Endothelial cell of umbilical vein (primary cell): ENCODE measurements around the gene BRSK2.

Source experiments
- EZH2 ChIP-seq: IDR thresholded peaks from 2 replicates; pipeline ENCODE4 v1.6.1; 2012; ENCODE audit warnings: borderline replicate concordance, low read depth, mild to moderate bottlenecking, moderate library complexity, low read length, inconsistent platforms; ENCODE audit not compliant: severe bottlenecking
- FOS ChIP-seq: IDR thresholded peaks from 2 replicates; pipeline ENCODE4 v1.6.1; 2011; ENCODE audit warnings: mild to moderate bottlenecking, low read length, moderate library complexity, borderline replicate concordance; ENCODE audit not compliant: insufficient read depth
- GATA2 ChIP-seq: IDR thresholded peaks from 2 replicates; pipeline ENCODE4 v1.7.0; 2011; ENCODE audit warnings: low read depth, mild to moderate bottlenecking, moderate library complexity, mixed read lengths, low read length; ENCODE audit not compliant: insufficient read length, insufficient read depth
- JUN ChIP-seq: IDR thresholded peaks from 2 replicates; pipeline ENCODE4 v1.6.1; 2011; ENCODE audit warnings: borderline replicate concordance, low read depth; ENCODE audit not compliant: insufficient read length, insufficient read depth
- MAX ChIP-seq: IDR thresholded peaks from 2 replicates; pipeline ENCODE4 v1.6.1; 2011; ENCODE audit not compliant: insufficient read depth, insufficient read length
- MYC ChIP-seq: IDR thresholded peaks from one replicate; pipeline ENCODE4 v1.6.1; 2011; ENCODE audit warnings: mild to moderate bottlenecking, low read depth, low read length
- POLR2A ChIP-seq: IDR thresholded peaks from 2 replicates; pipeline ENCODE4 v1.6.1; 2012; ENCODE audit warnings: low read depth, mild to moderate bottlenecking, control low read depth, low read length
- POLR2AphosphoS5 ChIP-seq: IDR thresholded peaks from 2 replicates; pipeline ENCODE4 v1.6.1; 2012; ENCODE audit warnings: low read depth, mild to moderate bottlenecking, control low read depth, low read length, moderate library complexity; ENCODE audit not compliant: insufficient read depth
- TF ChIP-seq, protein P1 (sequence below), 2 donors: IDR thresholded peaks; 1 replicate in 1 of 2; 2 replicates in 1 of 2; pipeline ENCODE4 v1.5.1; 2011; ENCODE audit warnings: low read length in 2 of 2, mild to moderate bottlenecking in 2 of 2, moderate library complexity in 2 of 2, control low read depth in 1 of 2, inconsistent platforms in 1 of 2, low read depth in 1 of 2; ENCODE audit not compliant: insufficient read depth in 1 of 2; ENCODE audit errors: extremely low read depth in 1 of 2

DNA sequence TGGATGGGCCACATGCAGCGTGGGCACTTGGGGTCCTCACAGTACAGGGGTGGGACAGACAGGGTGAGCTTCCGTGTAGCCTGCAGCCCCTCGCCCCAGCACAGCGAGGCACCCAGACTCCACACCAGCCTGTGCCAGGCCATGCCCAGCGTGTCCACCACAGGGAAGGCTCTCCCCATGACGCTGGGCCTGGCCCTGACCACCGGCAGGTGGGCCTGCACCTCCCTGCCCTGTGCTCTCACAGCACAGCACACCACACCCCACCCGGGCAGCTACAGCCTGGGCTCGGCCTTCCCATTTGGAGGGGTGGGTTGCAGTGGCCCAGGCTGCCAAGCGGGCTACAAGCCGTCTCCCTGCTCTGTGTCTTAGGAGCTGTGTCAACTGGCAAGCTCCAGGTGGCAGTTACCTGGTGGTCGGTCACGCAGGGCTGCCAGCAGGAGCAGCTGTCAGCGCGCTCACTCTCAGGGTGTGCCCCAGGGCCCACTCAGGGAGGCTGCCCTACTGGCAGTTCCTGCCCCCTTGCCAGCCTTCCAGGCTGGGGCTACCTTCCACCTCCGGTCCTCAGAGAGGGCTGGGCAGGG lies 92.2 kb downstream of the BRSK2 start:
- TF ChIP-seq EZH2 = no peak
- TF ChIP-seq, protein P1, sequence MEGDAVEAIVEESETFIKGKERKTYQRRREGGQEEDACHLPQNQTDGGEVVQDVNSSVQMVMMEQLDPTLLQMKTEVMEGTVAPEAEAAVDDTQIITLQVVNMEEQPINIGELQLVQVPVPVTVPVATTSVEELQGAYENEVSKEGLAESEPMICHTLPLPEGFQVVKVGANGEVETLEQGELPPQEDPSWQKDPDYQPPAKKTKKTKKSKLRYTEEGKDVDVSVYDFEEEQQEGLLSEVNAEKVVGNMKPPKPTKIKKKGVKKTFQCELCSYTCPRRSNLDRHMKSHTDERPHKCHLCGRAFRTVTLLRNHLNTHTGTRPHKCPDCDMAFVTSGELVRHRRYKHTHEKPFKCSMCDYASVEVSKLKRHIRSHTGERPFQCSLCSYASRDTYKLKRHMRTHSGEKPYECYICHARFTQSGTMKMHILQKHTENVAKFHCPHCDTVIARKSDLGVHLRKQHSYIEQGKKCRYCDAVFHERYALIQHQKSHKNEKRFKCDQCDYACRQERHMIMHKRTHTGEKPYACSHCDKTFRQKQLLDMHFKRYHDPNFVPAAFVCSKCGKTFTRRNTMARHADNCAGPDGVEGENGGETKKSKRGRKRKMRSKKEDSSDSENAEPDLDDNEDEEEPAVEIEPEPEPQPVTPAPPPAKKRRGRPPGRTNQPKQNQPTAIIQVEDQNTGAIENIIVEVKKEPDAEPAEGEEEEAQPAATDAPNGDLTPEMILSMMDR (IDR thresholded peaks at IDR 0.05; ENCODE audit: extremely low read depth in 1 of 2, insufficient read depth in 1 of 2, low read depth in 1 of 2, low read length in 2 of 2) = no peak
- no peak for TF ChIP-seq POLR2AphosphoS5
- TF ChIP-seq POLR2A = no peak
- no peak for TF ChIP-seq MAX
- TF ChIP-seq JUN = no peak
- TF ChIP-seq MYC = no peak
- TF ChIP-seq GATA2 = no peak
- TF ChIP-seq FOS = no peak
